ENCODE data around the gene PMEPA1.

DNA sequence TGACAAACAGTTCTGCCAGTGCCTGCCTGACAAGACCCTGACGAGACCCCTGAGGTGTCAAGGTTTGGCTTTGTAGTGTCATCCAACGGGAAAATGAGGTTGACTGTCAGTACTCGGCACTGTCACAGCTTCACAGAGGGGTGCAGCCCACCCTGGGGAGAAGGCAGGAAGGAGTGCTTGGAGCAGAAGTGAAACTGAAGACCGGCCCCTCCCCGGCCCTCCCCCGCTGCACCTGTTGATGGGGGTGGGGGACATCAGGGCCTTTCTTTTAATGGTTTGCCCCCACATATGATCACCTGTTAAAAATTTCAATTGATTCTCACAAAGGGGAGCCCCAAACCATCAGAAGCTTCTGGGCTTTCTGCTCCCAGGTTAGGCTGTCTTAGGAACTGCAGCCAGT is 6.8 kb downstream of the PMEPA1 start:
- TF ChIP-seq EZH2 (IDR thresholded peaks at IDR 0.05) = no peak
- no peak for TF ChIP-seq POLR2AphosphoS5 (IDR thresholded peaks at IDR 0.05; ENCODE audit: borderline replicate concordance, low read depth, low read length)
